Posterior cingulate gyrus (tissue), 11 donors: ENCODE measurements around the gene KCNN2.

Experiments
- DNase-seq, 10 donors: peaks; one replicate each; pipeline versions ENCODE4 v3.0.0 to v3.0.0-alpha.2; 2020 to 2021; ENCODE audit warnings: mixed read lengths in 3 of 10
- intact Hi-C: fragments of 100-400 bp; cut with DNase I; formaldehyde crosslinking; loops from one replicate; pipeline ENCODE4 v1.15.1; 2023

KCNN2 gene

DNA sequence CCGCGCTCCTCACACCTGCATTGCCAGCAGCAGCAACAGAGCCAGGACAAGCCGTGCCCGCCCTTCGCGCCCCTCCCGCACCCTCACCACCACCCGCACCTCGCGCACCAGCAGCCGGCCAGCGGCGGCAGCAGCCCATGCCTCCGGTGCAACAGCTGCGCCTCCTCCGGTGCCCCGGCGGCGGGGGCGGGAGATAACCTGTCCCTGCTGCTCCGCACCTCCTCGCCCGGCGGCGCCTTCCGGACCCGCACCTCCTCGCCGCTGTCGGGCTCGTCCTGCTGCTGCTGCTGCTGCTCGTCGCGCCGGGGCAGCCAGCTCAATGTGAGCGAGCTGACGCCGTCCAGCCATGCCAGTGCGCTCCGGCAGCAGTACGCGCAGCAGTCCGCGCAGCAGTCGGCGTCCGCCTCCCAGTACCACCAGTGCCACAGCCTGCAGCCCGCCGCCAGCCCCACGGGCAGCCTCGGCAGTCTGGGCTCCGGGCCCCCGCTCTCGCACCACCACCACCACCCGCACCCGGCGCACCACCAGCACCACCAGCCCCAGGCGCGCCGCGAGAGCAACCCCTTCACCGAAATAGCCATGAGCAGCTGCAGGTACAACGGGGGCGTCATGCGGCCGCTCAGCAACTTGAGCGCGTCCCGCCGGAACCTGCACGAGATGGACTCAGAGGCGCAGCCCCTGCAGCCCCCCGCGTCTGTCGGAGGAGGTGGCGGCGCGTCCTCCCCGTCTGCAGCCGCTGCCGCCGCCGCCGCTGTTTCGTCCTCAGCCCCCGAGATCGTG is 517 bp downstream of the KCNN2 start:
- intact Hi-C loops: loop anchor here (2.0 kb wide), 1 partner anchor 86 kb away; no protein-coding TSS in a partner anchor
- peak in 3 of 10 donors; percentile 18 to 89 (median 80) for DNase-seq

DNA sequence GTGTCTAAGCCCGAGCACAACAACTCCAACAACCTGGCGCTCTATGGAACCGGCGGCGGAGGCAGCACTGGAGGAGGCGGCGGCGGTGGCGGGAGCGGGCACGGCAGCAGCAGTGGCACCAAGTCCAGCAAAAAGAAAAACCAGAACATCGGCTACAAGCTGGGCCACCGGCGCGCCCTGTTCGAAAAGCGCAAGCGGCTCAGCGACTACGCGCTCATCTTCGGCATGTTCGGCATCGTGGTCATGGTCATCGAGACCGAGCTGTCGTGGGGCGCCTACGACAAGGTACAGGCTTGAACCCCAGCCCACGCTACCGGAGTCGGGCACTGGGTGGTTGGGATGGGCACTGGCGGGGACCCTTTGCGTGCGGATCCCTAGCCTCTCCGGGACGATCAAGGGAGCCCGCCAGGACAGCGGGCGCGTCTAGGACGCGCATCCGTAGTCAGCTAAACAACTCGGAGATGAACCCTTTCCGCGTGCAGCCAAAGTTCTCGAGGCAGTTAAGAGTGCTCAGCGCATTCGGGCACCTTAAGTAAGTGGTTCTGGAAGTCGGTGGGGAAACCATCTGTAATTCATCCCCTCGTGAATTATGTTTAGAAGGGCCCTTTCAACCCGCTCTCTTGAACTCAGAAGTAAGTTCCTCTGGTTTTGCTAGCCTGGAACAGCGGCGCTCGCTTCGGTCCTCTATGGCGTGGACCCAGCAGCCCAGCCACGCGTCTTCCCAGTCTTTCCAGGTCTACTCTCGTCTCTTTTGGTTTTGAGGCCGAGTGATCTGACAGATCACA is 1.3 kb downstream of the KCNN2 start:
- intact Hi-C loops: loop anchor here (2.0 kb wide), 1 partner anchor 86 kb away; no protein-coding TSS in a partner anchor

DNA sequence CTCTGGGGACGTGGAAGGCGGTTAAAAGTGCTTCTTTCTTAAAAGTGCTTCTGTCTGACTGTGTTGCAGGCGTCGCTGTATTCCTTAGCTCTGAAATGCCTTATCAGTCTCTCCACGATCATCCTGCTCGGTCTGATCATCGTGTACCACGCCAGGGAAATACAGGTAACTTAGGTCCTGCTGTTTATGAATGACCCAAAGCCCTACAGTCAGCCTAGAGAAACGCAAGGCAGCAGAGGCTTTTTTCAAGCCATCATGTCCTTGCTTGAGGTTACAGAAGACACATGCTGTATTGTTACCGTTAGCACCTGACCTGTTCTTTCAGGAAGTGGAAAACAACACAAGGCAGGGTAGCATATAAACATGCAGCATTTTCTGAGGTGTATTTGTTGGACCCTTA is 2.0 kb downstream of the KCNN2 start:
- intact Hi-C loops: loop anchor here (2.0 kb wide), 1 partner anchor 85 kb away; no protein-coding TSS in a partner anchor
- no peak for DNase-seq

More for the DNA sequence above, 1.3 kb downstream of the KCNN2 start:
- DNase-seq: peak in 8 of 10 donors; percentile 15 to 90 (median 18)

GRCh38 chr5:114367029-114367428 is 5.2 kb downstream of the KCNN2 start:
- intact Hi-C loops: no loop called here
- DNase-seq: no peak

GRCh38 chr5:114369680-114370417 is 8.0 kb downstream of the KCNN2 start:
- intact Hi-C loops: no loop called here
- no peak for DNase-seq

GRCh38 chr5:114377050-114377844 is 15.4 kb downstream of the KCNN2 start:
- intact Hi-C loops: no loop called here
- no peak for DNase-seq

GRCh38 chr5:114377946-114378345 is 16.1 kb downstream of the KCNN2 start:
- intact Hi-C loops: no loop called here
- DNase-seq: no peak

GRCh38 chr5:114380721-114381120 is 18.9 kb downstream of the KCNN2 start:
- intact Hi-C loops: no loop called here

GRCh38 chr5:114387433-114387832 is 25.6 kb downstream of the KCNN2 start:
- intact Hi-C loops: no loop called here
- no peak for DNase-seq

More at GRCh38 chr5:114380721-114381120, 18.9 kb downstream of the KCNN2 start:
- DNase-seq: no peak

- DNase-seq: no peak
- intact Hi-C loops: no loop called here
Observed at GRCh38 chr5:114390431-114390830, 28.6 kb downstream of the KCNN2 start.

DNA sequence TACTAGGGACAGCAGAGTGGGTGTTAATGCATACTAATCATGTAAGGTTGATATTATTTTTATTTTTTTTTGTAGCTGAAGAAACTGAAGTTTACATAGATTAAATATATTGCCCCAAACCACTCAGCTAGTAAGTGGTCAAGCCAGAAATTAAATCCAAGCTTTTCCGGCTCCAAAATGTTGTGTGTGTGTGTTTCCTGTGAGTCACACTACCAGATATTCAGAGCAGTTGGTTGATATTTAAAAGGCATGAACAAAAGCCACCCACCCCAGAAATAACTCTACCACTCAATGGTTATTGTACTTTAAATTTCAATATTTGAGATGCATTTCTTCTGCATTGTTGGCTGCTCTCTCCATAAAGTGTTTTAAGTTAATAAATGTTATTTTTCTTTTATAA is 29.5 kb downstream of the KCNN2 start:
- no peak for DNase-seq
- intact Hi-C loops: no loop called here

GRCh38 chr5:114393159-114393558 is 31.3 kb downstream of the KCNN2 start:
- DNase-seq: no peak

GRCh38 chr5:114402206-114402605 is 40.3 kb downstream of the KCNN2 start:
- no peak for DNase-seq
- intact Hi-C loops: no loop called here

More at GRCh38 chr5:114393159-114393558, 31.3 kb downstream of the KCNN2 start:
- intact Hi-C loops: no loop called here

DNA sequence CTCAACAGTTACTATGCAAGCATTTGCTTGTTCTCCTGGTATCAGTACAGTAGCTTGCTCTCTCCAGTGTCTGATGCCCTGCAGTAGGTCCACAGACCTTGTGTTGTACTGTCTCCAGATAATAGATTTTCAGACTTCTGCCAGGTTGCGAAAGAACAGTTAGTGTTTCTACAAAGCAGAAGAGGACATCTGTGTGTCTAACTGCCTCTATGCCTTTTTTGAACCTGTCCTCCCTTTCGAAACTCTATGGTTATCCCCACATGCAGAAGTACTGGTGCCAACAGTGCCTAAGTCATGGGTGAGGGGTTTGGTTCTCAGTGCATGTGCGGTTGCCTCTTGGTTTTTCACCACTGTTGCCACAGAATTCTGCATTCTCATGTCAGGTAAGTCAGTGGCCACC is 45.9 kb downstream of the KCNN2 start:
- intact Hi-C loops: no loop called here
- DNase-seq: no peak

- DNase-seq: no peak
- intact Hi-C loops: no loop called here
Observed at GRCh38 chr5:114408847-114409246, 47.0 kb downstream of the KCNN2 start.

GRCh38 chr5:114411380-114411931 is 49.6 kb downstream of the KCNN2 start:
- intact Hi-C loops: no loop called here
- DNase-seq: peak in 2 of 10 donors; percentile 58 to 71

GRCh38 chr5:114412510-114413171 is 50.8 kb downstream of the KCNN2 start:
- intact Hi-C loops: no loop called here
- no peak for DNase-seq

DNA sequence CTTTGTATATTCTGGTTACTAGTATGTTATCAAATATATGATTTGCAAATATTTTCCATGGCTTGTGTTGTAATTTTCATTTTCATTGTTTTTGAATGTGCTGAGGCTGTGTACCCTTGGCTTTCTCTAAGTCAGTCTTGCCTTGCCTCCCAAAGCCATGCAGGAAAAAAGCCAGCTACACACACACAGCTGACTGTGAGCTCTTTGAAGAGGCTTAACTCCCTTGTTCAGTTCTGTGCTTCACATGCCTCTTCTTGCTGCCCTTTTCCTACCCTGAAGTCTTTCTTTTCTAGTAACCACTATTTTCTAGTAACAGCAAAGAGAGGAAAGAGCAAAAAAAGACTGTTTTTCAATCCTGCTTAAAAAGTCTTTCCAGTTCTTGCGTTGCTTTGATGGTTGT is 53.9 kb downstream of the KCNN2 start:
- no peak for DNase-seq
- intact Hi-C loops: no loop called here

- intact Hi-C loops: no loop called here
- DNase-seq: no peak
Observed at GRCh38 chr5:114416254-114416653, 54.4 kb downstream of the KCNN2 start.
